Fibroblast of skin of abdomen (primary cell): Measurements from ENCODE around the gene FTH1.
A peak's percentile ranks its signal among the peaks of the same experiment; 100 is the strongest.
"Not testable (repeated sequence)": the region's sequence is repeated elsewhere in the genome, so short reads cannot be mapped to it uniquely, and the experiment has no call there.

Experiments
- DNase-seq: peaks from one replicate; pipeline ENCODE4 v3.0.0-alpha.2; 2013

The FTH1 gene

DNA sequence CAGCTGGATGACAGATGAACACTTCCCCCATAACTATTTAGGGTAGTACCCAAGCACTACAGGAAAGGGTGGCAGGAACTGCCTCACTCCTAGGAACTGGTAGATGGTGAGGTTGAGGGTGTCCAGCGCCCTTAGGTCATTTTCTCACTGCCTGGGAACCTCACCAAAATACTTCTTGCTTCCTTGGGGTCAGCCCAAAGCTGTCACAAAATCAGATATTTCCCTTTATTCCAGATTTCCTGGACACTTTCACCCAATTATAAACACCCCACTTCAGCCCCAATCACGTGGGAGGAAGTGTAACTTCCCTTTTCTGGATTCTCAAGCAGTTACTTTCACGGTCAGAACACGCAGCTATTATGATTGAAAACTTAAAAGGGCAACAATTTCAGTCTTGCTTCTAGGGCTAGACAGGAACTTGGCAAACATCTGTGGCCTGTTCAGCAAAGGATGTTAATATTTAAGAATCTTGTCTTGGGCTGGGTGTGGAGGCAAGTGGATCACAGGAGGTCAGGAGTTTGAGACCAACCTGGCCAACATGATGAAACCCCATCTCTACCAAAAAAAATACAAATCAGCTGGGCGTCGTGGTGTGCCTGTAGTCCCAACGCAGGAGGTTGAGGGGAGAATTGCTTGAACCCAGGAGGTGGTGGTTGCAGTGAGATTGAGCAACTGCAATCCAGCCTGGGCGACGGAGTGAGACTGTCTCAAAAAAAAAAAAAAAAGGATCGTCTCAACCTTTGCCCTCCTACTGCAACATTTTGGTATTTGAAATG is 4.0 kb downstream of the FTH1 start:
- DNase-seq: no peak

DNA sequence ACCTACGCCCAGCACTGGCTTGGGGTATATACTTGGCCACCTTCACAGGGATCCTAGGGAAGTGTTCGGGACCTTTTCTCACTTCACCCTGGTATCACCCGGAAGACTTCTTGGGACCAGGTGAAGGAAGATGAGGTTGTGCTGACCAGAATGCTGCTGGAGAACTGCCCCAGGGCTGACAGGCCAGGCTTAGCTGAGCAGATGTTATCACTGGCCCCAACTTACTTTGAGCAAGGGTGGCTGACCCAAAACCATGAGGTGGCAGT is 4.5 kb downstream of the FTH1 start:
- no peak for DNase-seq

DNA sequence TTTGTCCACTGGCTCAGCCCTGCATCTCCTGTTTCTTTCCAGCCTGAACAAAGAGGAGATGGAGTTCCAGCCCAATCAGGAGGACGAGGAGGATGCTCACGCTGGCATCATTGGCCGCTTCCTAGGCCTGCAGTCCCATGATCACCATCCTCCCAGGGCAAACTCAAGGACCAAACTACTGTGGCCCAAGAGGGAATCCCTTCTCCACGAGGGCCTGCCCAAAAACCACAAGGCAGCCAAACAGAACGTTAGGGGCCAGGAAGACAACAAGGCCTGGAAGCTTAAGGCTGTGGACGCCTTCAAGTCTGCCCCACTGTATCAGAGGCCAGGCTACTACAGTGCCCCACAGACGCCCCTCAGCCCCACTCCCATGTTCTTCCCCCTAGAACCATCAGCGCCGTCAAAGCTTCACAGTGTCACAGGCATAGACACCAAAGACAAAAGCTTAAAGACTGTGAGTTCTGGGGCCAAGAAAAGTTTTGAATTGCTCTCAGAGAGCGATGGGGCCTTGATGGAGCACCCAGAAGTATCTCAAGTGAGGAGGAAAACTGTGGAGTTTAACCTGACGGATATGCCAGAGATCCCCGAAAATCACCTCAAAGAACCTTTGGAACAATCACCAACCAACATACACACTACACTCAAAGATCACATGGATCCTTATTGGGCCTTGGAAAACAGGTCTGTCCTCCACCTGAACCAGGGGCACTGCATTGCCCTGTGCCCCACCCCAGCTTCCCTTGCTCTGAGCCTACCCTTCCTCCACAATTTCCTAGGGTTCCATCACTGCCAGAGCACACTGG is 5.0 kb downstream of the FTH1 start:
- no peak for DNase-seq

DNA sequence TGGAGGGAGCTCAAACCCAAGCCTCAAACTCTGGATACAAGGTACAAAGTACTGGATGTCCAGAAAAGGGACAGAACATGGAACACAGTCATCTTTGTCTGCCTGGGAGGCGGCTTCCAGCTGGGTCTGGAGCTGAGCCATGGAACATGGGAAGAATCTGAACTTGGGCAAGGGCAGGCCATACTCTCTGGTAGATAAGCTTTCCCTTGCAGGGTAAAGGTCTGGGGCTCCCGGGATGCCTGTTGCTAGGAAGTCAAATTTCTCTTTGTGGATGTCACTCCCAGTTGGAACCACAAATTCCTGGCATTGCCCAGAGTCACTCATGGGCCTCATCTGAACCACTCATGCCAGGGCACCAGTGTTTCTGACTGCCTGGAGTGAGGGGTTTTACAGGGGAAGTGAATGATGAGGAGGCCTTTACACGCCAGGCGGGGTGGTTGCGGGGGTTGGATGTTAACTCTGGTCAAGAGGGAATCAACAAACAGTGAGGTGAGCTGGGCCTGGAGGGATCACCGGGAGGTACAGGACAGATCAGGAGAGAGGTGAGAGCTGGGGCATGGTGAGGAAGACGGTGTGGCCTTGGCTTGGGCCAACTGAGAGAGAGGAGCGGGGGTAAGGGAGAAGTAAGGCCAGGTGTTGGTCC is 5.7 kb downstream of the FTH1 start:
- DNase-seq: no peak

DNA sequence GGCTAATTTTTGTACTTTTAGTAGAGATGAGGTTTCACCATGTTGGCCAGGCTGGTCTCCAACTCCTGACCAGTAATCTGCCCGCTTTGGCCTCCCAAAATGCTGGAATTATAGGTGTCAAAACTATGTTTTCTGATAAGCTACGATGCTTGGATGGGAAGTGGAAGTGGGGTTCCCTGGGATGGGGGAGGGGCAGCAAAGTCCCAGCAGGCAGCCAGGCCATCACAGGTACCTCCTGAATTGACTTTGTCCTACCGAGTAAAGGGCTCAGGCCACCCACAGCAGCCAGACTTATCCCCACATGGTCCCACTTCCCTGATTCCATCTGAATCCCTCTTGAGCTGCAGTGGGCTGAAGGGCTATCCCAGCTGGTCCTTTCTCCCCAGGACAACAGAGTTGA is 6.9 kb downstream of the FTH1 start:
- no peak for DNase-seq

DNA sequence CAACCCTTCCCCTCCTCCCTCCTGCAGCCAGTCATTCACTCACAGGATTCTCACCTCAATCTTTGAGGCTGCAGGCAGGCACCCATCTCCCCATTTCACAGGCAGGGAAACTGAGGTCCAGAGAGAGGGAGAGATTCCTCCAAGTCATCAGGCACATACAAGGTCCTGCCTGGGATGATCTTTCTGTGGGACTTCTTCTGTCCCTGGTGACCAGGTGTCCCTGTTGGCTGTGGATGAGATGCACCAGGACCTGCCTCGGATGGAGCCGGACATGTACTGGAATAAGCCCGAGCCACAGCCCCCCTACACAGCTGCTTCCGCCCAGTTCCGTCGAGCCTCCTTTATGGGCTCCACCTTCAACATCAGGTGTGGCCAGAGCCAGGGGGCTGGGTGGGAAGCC is 7.8 kb downstream of the FTH1 start:
- no peak for DNase-seq

DNA sequence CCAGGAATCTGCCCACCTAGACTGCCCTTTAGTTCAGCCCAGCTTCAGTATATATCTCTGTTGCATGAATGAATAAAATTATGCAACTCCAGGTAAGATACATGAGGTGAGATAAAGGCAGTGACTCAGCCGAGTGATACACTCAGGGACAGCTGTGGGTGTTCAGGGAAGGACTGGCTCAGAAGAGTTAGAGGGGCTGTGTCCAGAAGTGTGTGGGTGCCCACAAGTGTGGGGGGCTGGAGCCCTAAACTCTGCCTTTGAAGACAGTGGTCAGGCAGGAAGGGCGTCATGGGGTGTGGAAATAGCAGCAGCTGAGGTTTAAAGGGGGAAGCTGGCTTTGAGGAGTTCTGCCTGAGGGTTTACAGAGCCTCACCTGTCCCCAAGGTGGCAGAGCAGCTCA is 8.3 kb downstream of the FTH1 start:
- DNase-seq: no peak

DNA sequence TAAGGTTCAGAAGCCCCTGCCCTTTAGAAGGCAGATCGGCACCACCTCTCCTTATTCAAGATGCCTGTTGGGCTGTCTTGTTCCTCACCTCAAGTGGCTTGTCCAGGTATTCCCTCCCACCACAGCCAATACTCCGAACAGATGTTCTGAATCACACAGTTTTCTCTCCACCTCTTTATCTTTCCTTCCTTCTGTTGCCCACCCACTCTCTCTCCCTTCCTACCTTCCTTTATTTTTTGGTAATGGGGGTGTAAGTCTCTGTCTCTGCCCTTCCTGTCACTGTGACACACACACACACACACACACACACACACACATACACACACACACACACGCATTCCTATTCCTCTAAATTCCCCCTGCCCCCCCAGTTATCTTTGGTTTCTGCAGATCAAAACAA is 8.8 kb downstream of the FTH1 start:
- no peak for DNase-seq

DNA sequence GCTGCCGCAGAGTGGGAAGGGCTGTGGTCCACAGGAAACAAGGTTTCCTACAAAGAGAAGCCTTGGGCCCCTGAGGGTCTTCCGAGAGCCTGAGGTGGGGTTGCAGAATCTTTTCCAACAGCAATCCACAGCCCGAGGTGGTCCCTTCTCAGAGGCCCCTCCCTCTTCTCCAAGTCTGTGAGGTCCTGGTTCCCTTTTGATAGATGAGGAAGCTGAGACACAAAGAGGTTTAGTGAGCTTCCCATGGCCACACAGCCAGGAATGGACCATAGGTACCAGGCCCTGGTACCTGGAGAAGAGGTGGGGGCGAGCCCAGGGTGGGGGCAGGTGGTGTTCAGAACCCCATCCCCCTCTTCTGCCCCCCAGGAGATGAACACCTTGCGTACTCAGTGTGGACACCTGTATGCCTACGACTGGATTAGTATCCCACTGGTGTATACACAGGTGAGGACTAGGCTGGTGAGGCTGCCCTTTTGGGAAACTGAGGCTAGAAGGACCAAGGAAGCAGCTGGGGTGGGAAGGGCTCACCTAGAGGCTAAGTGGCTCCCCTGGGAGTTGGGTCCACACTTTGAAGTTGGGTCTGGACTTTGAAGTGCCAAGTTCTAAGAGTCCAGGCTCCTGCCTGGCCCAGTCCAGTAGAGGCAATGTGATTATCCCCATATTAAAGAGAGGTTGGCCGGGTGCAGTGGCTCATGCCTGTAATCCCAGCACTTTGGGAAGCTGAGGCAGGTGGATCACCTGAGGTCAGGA is 10.2 kb downstream of the FTH1 start:
- no peak for DNase-seq

DNA sequence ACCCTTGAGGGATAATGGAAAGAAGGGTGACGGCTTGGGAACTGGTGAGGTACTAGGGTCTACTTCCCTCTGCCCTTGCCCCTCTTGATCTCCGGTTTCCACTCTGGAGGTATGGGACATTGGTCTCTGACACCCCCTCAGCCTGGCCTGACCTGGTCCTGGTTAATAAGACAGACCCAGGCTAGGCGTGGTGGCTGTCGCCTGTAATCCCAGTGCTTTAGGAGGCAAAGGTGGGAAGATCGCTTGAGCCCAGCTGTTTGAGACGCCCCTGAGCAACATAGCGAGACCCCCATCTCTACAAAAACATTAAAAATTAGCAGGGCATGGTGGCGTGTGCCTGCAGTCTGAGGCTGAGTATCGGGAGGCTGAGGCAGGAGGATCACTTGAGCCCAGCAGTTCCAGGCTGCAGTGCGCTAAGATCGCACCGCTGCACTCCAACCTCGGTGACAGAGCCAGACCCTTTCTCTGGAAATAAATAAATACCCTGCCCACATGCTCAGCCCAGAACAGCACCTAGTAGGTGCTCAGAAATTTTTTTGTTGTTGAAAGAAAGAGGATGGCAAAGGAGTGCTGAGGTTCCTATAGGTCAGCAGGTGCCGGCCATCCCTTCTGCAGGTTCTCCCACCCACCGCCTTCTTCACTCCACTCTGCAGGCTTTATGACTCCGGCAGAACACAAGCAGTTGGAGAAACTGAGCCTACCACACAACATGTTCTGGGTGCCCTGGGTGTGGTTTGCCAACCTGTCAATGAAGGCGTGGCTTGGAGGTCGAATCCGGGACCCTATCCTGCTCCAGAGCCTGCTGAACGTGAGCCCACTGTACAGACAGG is 11.0 kb downstream of the FTH1 start:
- DNase-seq: no peak

DNA sequence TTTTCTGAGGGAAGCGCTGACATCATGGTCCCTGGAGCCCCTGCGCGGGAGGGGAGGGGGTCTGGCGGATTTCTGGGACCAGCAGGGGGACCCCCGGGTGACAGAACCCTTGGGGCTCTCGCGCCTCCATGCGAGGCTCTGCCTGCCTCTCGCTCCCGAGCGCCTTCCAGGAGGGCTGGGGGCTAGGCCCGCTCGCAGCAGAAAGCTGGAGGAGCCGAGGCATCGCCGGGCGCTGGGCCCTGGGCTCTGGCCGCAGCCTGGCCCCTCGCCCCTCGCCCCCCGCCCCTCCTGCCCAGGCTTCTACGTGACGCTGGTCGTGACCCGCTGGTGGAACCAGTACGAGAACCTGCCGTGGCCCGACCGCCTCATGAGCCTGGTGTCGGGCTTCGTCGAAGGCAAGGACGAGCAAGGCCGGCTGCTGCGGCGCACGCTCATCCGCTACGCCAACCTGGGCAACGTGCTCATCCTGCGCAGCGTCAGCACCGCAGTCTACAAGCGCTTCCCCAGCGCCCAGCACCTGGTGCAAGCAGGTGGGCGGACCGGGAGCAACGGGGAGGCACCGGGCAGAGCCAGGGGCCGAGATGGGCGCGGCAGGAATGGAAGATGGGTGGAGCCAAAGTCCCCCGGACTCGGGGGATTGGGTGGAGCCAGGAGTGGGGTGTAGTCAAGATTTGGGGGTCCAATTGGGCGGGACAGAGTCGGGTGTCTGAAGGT is 11.9 kb downstream of the FTH1 start:
- DNase-seq: no peak

DNA sequence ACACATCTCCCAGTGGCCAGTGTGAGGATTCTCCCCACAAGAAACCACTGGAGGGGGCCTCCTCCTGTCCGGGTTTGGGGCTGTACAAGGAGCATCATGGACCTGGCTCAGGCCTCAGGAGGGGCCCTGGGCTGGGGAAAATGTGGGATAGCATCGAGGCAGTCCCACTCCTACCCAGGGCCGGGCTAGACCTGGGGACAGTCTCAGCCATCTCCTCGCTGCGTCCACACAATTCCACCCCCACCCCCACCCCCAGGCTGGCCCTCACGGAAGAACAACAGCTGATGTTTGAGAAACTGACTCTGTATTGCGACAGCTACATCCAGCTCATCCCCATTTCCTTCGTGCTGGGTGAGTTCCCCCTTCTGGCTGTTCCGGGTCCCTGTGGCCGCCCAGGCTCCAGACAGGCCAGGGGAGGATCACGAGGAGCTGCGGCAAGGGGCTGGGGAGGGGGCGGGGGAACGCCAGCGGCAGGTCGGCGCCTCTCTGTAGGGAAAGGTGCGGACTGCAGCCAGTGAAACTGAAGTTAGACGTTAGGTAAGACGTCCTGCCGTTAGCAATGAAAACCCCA is 12.5 kb downstream of the FTH1 start:
- DNase-seq: peak; percentile 85

DNA sequence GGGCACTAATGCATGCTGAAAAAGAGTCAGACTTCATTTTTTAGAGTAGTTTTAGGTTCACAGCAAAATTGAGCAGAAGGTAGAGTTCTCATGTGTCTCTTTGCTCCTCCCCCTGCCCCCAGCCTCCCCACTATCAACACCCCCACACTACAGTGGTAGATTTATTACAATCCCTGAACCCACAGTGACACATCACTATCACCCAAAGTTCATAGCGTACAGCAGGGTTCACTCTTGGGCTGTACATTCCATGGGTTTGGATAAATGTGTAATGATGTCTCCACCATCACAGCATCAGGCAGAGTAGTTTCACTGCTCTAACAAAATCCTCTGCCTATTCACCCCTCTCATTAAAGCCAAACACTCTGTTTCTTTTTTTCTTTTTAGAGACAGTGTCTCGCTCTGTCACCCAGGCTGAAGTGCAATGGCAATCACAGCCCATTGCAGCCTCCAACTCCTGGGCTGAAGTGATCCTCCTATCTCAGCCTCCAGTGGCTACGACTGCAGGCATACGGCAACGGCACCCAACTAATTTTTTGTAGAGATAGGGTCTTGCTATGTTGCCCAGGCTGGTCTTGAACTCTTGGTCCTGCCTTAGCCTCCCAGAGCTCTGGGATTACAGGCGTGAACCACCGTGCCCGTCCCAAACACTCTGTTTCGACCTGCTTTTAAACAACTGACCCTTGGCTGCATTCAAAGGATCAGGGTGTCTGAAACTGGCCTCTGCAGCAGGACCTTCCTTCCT is 13.2 kb downstream of the FTH1 start:
- peak; percentile 78 for DNase-seq

DNA sequence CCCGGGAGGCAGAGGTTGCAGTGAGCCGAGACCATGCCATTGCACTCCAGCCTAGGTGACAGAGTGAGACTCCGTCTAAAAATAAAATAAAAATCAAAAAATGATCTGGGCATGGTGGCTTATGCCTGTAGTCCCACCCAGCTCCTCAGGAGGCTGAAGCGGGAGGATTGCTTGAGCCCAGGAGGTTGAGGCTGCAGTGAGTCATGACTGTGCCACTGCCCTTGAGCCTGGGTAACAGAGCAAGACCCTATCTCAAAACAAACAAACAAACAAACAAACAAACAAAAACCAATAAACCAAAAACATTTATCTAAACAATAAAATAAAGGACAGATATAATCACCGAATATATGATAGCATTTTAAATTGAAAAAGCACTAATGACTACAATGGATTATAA is 13.8 kb downstream of the FTH1 start:
- not testable (repeated sequence) for DNase-seq

DNA sequence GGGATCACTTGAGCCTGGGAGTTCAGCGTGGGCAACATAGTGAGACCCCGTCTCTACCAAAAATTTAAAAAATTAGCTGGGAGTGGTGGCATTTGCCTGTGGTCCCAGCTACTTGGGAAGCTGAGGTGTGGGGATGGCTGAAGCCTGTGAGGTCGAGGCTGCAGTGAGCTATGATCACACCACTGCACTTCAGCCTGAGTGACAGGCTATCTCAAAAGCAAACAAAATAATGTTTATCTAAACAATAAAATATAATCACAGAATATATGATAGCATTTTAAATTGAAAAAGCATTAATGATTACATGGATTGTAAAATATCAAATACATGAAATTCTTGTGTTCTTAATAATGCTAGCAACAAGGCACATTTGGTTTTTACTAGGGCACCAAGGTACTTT is 14.6 kb downstream of the FTH1 start:
- DNase-seq: no peak

DNA sequence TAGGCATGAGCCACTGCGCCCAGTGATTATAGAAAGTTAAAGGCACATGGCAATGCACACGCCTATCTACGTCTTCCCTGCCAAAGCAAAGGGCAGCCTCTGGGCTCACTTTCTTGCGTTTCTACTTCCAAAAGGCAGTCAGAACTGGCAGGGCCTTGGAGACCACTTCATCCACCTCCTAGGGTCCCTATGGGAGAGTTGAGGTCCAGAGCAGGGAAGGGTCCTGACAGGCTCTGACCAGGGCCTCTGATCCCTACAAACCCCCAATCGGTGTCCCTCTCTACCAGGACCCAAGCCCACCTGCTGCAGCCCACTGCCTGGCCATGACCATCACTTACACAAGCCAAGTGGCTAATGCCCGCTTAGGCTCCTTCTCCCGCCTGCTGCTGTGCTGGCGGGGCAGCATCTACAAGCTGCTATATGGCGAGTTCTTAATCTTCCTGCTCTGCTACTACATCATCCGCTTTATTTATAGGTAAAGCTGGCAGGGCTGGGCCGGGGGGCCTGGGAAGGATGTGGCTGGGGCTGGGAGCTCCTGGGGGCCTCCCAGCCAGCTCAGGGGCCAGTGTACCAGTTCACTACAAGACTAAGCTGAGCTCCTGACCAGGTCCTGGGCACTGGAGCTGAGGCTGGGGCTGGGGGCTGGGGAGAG is 15.8 kb downstream of the FTH1 start:
- no peak for DNase-seq

DNA sequence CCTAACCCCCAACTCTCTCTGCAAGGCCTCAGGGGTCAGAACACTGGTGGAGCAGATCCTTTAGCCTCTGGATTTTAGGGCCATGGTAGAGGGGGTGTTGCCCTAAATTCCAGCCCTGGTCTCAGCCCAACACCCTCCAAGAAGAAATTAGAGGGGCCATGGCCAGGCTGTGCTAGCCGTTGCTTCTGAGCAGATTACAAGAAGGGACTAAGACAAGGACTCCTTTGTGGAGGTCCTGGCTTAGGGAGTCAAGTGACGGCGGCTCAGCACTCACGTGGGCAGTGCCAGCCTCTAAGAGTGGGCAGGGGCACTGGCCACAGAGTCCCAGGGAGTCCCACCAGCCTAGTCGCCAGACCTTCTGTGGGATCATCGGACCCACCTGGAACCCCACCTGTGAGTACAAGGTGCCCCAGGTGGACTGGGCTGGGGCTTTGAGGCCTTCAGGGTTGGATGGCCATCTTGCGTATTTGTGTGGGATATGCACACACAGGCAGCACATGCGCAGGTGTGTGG is 17.3 kb downstream of the FTH1 start, which contains the start of gene BEST1:
TSS of gene BEST1 (plus strand) at position 317 of the 513 bp plus-strand sequence. CDS start 1,456 bp downstream, outside the sequence.
- DNase-seq: no peak

DNA sequence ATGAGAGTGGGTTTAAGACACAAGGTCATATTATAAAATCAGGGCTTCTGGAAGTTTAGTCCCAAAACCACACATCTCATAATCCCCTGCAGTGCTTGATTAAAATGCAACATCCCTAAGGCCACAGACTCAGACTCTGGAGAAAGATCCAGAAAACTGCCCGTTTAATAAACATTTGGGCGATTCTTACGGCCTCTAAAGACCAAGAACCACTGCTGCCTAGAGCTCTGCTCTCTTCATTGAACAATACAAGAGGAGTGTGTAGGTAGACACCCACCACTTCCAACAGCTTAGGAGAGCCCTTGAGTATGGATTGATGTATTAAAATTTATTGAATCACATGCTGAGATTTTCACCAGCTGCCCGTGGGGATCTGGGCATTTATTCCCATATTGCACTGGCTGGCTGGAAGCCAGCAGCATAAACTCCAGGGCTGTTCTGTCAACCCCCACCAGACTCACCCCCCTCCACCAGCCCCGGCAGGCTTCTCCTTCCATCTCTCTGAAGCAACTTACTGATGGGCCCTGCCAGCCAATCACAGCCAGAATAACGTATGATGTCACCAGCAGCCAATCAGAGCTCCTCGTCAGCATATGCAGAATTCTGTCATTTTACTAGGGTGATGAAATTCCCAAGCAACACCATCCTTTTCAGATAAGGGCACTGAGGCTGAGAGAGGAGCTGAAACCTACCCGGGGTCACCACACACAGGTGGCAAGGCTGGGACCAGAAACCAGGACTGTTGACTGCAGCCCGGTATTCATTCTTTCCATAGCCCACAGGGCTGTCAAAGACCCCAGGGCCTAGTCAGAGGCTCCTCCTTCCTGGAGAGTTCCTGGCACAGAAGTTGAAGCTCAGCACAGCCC is 18.0 kb downstream of the FTH1 start:
- DNase-seq: peak; percentile 98

DNA sequence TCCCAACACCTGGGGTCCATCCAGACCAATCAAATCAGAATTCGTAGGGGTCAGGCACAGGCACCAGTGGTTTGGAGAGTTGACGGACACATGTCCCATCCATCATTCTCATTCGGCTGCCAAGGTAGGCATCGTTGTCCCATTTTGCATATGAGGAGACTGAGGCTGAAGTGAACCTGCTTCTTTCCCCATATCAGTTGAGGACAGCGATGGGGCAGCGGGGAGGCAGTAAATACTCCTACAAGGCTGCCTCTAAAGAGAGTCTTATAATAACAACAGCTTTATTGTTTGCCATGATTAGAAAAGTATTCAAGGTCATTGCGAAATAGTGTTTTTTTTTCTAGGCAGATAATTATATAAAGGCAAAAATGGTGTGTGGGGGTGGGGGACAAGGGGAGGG is 18.9 kb downstream of the FTH1 start:
- no peak for DNase-seq
